HCT116 (cell line): Measurements from ENCODE around the gene TEX10. TPM values are rescaled to one million over a fixed set of nuclear protein-coding genes. Genes with fewer than 3 reads are reported as not detected.

Experiments used
- ATAC-seq: fragments of 200-7000 bp; cut with Tn5 transposase; 2 replicates; pipeline ENCODE4 v1.9.1; 2020; ENCODE audit warnings: mild to moderate bottlenecking, moderate library complexity
- BruUV-seq: library from RNA; stranded (reverse); fragments of 400-500 nt; replicated peaks from 2 replicates; lab custom pipeline; 2021; lab: Mats Ljungman, UMichigan
- CTCF ChIA-PET: fragments of 300-600 bp; sonication (Branson Sonifier 250); formaldehyde crosslinking; loops from one replicate; lab custom pipeline; 2021; ENCODE audit warnings: antibody characterized with exemption; lab: Charles Lee
- POLR2A ChIA-PET: fragments of 300-600, 350-600 bp; sonication (Branson Sonifier 250); formaldehyde crosslinking; loops from one replicate; lab custom pipeline; 2021; ENCODE audit warnings: antibody characterized with exemption; lab: Charles Lee
- RAD21 ChIA-PET, 2 experiments: fragments of 300-600 bp; sonication (Branson Sonifier 250); formaldehyde crosslinking; loops; one replicate each; lab custom pipeline; 2023; ENCODE audit warnings: low total read pairs in 2 of 2; ENCODE audit not compliant: uncharacterized antibody in 2 of 2, unreplicated experiment in 2 of 2, low non-redundant PET in 1 of 2; lab: Charles Lee
- DNase-seq: peaks from one replicate; pipeline ENCODE4 v3.0.0-alpha.2; 2010; ENCODE audit warnings: low read depth, low spot score
- H2AFZ ChIP-seq: fragments of 200-600 bp; shearing (Covaris generic), sonication (generic); 2 replicates; pipeline ENCODE4 v1.6.1; 2017; ENCODE audit warnings: low read depth, mixed run types, mixed read lengths, antibody characterized with exemption, low read length; ENCODE audit not compliant: poor library complexity, severe bottlenecking
- H3K27ac ChIP-seq: 2 replicates; pipeline ENCODE4 v1.5.1; 2012; ENCODE audit warnings: low read depth, low read length
- H3K27me3 ChIP-seq: fragments of 200-600 bp; sonication (generic); 2 replicates; pipeline ENCODE4 v1.6.1; 2016; ENCODE audit warnings: mixed run types, low read length, mixed read lengths; ENCODE audit not compliant: insufficient read depth
- H3K36me3 ChIP-seq, 2 experiments: fragments of 200-500 bp in 1 of 2; fragments of 200-600 bp in 1 of 2; sonication (Bioruptor generic) in 1 of 2; sonication (generic) in 1 of 2; 2 replicates each; pipeline versions ENCODE4 v1.5.1 to v1.6.1; 2014 to 2016; ENCODE audit warnings: low read length in 2 of 2, inconsistent platforms in 1 of 2, mixed read lengths in 1 of 2, mixed run types in 1 of 2; ENCODE audit not compliant: insufficient read depth in 2 of 2, control insufficient read depth in 1 of 2
- H3K4me1 ChIP-seq, 2 experiments: fragments of 200-600 bp in 1 of 2; sonication (generic) in 1 of 2; 2 replicates each; pipeline versions ENCODE4 v1.5.1 to v1.6.1; 2012 to 2017; ENCODE audit warnings: low read length in 2 of 2, inconsistent platforms in 1 of 2, mild to moderate bottlenecking in 1 of 2, mixed read lengths in 1 of 2, mixed run types in 1 of 2, moderate library complexity in 1 of 2; ENCODE audit not compliant: insufficient read depth in 2 of 2, control insufficient read depth in 1 of 2
- H3K4me2 ChIP-seq: fragments of 200-600 bp; sonication (generic); 2 replicates; pipeline ENCODE4 v1.6.1; 2017; ENCODE audit warnings: mixed run types, low read length, mixed read lengths
- H3K4me3 ChIP-seq, 2 experiments: fragments of 200-600 bp in 1 of 2; sonication (generic) in 1 of 2; replicated peaks in 1 of 2; 2 replicates each; pipeline ENCODE4 v1.5.1; 2011 to 2016; ENCODE audit warnings: low read length in 2 of 2, control low read depth in 1 of 2, low read depth in 1 of 2, mild to moderate bottlenecking in 1 of 2, mixed read lengths in 1 of 2, mixed run types in 1 of 2
- H3K79me2 ChIP-seq: fragments of 200-600 bp; sonication (generic); 2 replicates; pipeline ENCODE4 v1.6.1; 2017; ENCODE audit warnings: mild to moderate bottlenecking, mixed run types, low read length, moderate library complexity, mixed read lengths; ENCODE audit not compliant: insufficient read depth
- H3K9ac ChIP-seq: fragments of 200-600 bp; sonication (generic); 2 replicates; pipeline ENCODE4 v1.6.1; 2016; ENCODE audit warnings: low read length, mixed read lengths
- H3K9me2 ChIP-seq: fragments of 200-600 bp; sonication (generic), shearing (Covaris generic); 2 replicates; pipeline ENCODE4 v1.6.1; 2017; ENCODE audit warnings: mixed run types, mild to moderate bottlenecking, moderate library complexity; ENCODE audit not compliant: insufficient read depth
- H3K9me3 ChIP-seq, 2 experiments: fragments of 200-500 bp in 1 of 2; fragments of 200-600 bp in 1 of 2; sonication (Bioruptor generic) in 1 of 2; sonication (generic) in 1 of 2; 2 replicates each; pipeline ENCODE4 v1.6.1; 2014 to 2017; ENCODE audit warnings: low read length in 2 of 2, mixed read lengths in 2 of 2, inconsistent platforms in 1 of 2, low read depth in 1 of 2, mild to moderate bottlenecking in 1 of 2, mixed run types in 1 of 2, moderate library complexity in 1 of 2; ENCODE audit not compliant: control insufficient read depth in 1 of 2, insufficient read depth in 1 of 2
- H4K20me1 ChIP-seq: fragments of 200-600 bp; sonication (generic), shearing (Covaris generic); 2 replicates; pipeline ENCODE4 v1.6.1; 2017; ENCODE audit warnings: mixed run types, mild to moderate bottlenecking, moderate library complexity; ENCODE audit not compliant: insufficient read depth
- ATF3 ChIP-seq: IDR thresholded peaks from 2 replicates; pipeline ENCODE4 v1.6.1; 2012
- ELF1 ChIP-seq: IDR thresholded peaks from 2 replicates; pipeline ENCODE4 v1.6.1; 2012; ENCODE audit warnings: low read depth, borderline replicate concordance
- JUND ChIP-seq: IDR thresholded peaks from 2 replicates; pipeline ENCODE4 v1.6.1; 2012
- POLR2AphosphoS5 ChIP-seq: IDR thresholded peaks from 2 replicates; pipeline ENCODE4 v1.6.1; 2011; ENCODE audit warnings: mild to moderate bottlenecking, low read depth, low read length, moderate library complexity
- TCF7L2 ChIP-seq: IDR thresholded peaks from 2 replicates; pipeline ENCODE4 v1.7.0; 2011; ENCODE audit warnings: borderline replicate concordance, inconsistent platforms; ENCODE audit not compliant: insufficient read depth, insufficient read length; ENCODE audit errors: extremely low read depth
- ZBTB33 ChIP-seq: IDR thresholded peaks from 2 replicates; pipeline ENCODE4 v1.6.1; 2011; ENCODE audit warnings: mild to moderate bottlenecking, low read length, moderate library complexity; ENCODE audit not compliant: insufficient replicate concordance; ENCODE audit errors: extremely low read depth
- intact Hi-C: fragments of 100-400 bp; cut with micrococcal nuclease; formaldehyde crosslinking; loops from 2 replicates; pipeline ENCODE4 v1.10.0; 2022
- total RNA-seq: library from RNA; stranded (reverse); gene quantifications from one replicate; pipeline ENCODE4 v1.2.1, GENCODE V29; 2021; ENCODE audit not compliant: unreplicated experiment
- TF ChIP-seq, protein P1 (sequence below): IDR thresholded peaks from 2 replicates; pipeline ENCODE4 v1.6.1; 2012
- TF ChIP-seq, protein P2 (sequence below): IDR thresholded peaks from 2 replicates; pipeline ENCODE4 v1.6.1; 2012; ENCODE audit warnings: low read depth

Gene TEX10
- total RNA-seq, 1 experiment from 2014 or later, result 53.0 TPM

GRCh38 chr9:100357501-100357900, 4.8 kb upstream of the TEX10 start (continued):
- no peak for TF ChIP-seq ELF1
- TF ChIP-seq ATF3, result no peak

GRCh38 chr9:100355561-100355960, 2.8 kb upstream of the TEX10 start:
- Histone ChIP-seq H3K4me1 (peaks cover 0 to 21% of the 10 kb centered on the region in 2 experiments; a peak in 2 of 4 replicates), H3K9ac (no peak overlapping the region), H3K4me3 (no peak overlapping the region), H4K20me1 (no peaks in the 10 kb centered on the region; the same call in 1 of the 2 replicates), H3K4me2 (no peak overlapping the region), H3K9me2 (no peaks in the 10 kb centered on the region), H3K9me3 (no peaks in the 10 kb centered on the region), H3K79me2 (peaks cover 24% of the 10 kb centered on the region), H2AFZ (no peak overlapping the region), H3K27me3 (no peaks in the 10 kb centered on the region), H3K27ac (no peak overlapping the region), H3K36me3 (no peaks in the 10 kb centered on the region)
- RAD21 ChIA-PET, result no interaction called here
- intact Hi-C loops, result no loop called here
- CTCF ChIA-PET, result interaction anchor here (0.6 kb wide), 1 partner anchor 996 kb away, joined by 3 read pairs; no protein-coding TSS in a partner anchor
- BruUV-seq, result no TSS peak
- no peak for TF ChIP-seq POLR2AphosphoS5
- TF ChIP-seq ZBTB33, result no peak
- no peak for TF ChIP-seq TCF7L2
- TF ChIP-seq, protein P1, sequence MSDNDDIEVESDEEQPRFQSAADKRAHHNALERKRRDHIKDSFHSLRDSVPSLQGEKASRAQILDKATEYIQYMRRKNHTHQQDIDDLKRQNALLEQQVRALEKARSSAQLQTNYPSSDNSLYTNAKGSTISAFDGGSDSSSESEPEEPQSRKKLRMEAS, result no peak
- TF ChIP-seq JUND, result no peak
- TF ChIP-seq, protein P2, sequence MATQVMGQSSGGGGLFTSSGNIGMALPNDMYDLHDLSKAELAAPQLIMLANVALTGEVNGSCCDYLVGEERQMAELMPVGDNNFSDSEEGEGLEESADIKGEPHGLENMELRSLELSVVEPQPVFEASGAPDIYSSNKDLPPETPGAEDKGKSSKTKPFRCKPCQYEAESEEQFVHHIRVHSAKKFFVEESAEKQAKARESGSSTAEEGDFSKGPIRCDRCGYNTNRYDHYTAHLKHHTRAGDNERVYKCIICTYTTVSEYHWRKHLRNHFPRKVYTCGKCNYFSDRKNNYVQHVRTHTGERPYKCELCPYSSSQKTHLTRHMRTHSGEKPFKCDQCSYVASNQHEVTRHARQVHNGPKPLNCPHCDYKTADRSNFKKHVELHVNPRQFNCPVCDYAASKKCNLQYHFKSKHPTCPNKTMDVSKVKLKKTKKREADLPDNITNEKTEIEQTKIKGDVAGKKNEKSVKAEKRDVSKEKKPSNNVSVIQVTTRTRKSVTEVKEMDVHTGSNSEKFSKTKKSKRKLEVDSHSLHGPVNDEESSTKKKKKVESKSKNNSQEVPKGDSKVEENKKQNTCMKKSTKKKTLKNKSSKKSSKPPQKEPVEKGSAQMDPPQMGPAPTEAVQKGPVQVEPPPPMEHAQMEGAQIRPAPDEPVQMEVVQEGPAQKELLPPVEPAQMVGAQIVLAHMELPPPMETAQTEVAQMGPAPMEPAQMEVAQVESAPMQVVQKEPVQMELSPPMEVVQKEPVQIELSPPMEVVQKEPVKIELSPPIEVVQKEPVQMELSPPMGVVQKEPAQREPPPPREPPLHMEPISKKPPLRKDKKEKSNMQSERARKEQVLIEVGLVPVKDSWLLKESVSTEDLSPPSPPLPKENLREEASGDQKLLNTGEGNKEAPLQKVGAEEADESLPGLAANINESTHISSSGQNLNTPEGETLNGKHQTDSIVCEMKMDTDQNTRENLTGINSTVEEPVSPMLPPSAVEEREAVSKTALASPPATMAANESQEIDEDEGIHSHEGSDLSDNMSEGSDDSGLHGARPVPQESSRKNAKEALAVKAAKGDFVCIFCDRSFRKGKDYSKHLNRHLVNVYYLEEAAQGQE, result no peak
- POLR2A ChIA-PET, result no interaction called here
- no peak for DNase-seq
- ATAC-seq, result no peak
